ENCODE results near the gene XPO1.

GRCh38 chr2:61536572-61537276 is 1.4 kb downstream of the XPO1 start:
- TF ChIP-seq POLR2A (IDR thresholded peaks at IDR 0.05) (peak; percentile 39 to 41), CTCF (IDR thresholded peaks at IDR 0.05) (no peak)
